Fibroblast of villous mesenchyme (primary cell): Measurements from ENCODE around the gene PXDC1. TPM values are rescaled to one million over a fixed set of nuclear protein-coding genes. Genes with fewer than 3 reads are reported as not detected.
A peak's percentile ranks its signal among the peaks of the same experiment; 100 is the strongest.

Experiments
- DNase-seq: peaks from one replicate; pipeline ENCODE4 v3.0.0-alpha.2; 2010; ENCODE audit warnings: low read depth
- H3K4me3 ChIP-seq: 2 replicates; pipeline ENCODE4 v1.5.1; 2011; ENCODE audit warnings: low read depth, mild to moderate bottlenecking, low read length
- CTCF ChIP-seq: IDR thresholded peaks from 2 replicates; pipeline ENCODE4 v1.5.1; 2012; ENCODE audit warnings: low read depth, mild to moderate bottlenecking, low read length; ENCODE audit not compliant: insufficient read depth
- total RNA-seq: library from RNA; depleted of rRNA; stranded (reverse); fragments of >200 nt; gene quantifications from 2 replicates; pipeline ENCODE4 v1.2.3, GENCODE V29; 2012

Gene PXDC1
- total RNA-seq, 1 donor: 92.4 TPM

GRCh38 chr6:3788408-3789017 is 37.0 kb upstream of the PXDC1 start:
- no peak overlapping the region for H3K4me3 ChIP-seq
- peak; percentile 86 for DNase-seq
- TF ChIP-seq CTCF: no peak

DNA sequence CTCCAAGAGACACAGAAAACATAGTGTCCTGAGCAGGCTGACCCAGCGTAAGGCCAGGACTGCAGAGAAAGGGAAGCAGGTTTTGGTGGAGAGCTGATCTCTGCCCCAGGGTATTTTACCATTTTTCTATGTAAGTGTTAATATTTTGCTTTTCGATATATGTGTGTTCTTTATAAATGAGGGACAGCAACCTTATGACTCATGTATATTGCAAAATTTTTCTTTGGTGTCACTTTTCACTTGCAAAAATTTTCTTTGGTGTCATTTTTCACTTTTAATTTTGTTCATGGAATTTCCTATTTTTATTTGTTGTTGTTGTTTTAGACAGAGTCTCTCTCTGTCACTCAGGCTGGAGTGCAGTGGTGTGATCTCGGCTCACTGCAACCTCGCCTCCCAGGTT is 34.6 kb upstream of the PXDC1 start:
- no peak overlapping the region for H3K4me3 ChIP-seq
- TF ChIP-seq CTCF: no peak
- no peak for DNase-seq

GRCh38 chr6:3785745-3786098 is 34.2 kb upstream of the PXDC1 start:
- DNase-seq: no peak
- no peak for TF ChIP-seq CTCF
- no peak overlapping the region for H3K4me3 ChIP-seq

- no peak overlapping the region for H3K4me3 ChIP-seq
- no peak for TF ChIP-seq CTCF
- no peak for DNase-seq
Measured at GRCh38 chr6:3784885-3785744, 33.6 kb upstream of the PXDC1 start.

GRCh38 chr6:3784423-3784822 is 32.9 kb upstream of the PXDC1 start:
- DNase-seq: no peak
- TF ChIP-seq CTCF: no peak
- no peak overlapping the region for H3K4me3 ChIP-seq

GRCh38 chr6:3782876-3783832 is 31.6 kb upstream of the PXDC1 start:
- TF ChIP-seq CTCF: no peak
- no peak overlapping the region for H3K4me3 ChIP-seq
- peak; percentile 71 for DNase-seq
